ENCODE results near the gene KCNH5.

The KCNH5 gene

GRCh38 chr14:62689733-62690132, 355.5 kb downstream of the KCNH5 start:
- TF ChIP-seq EZH2 (IDR thresholded peaks at IDR 0.05; ENCODE audit: borderline replicate concordance, low read length): no peak
- TF ChIP-seq, protein P1, sequence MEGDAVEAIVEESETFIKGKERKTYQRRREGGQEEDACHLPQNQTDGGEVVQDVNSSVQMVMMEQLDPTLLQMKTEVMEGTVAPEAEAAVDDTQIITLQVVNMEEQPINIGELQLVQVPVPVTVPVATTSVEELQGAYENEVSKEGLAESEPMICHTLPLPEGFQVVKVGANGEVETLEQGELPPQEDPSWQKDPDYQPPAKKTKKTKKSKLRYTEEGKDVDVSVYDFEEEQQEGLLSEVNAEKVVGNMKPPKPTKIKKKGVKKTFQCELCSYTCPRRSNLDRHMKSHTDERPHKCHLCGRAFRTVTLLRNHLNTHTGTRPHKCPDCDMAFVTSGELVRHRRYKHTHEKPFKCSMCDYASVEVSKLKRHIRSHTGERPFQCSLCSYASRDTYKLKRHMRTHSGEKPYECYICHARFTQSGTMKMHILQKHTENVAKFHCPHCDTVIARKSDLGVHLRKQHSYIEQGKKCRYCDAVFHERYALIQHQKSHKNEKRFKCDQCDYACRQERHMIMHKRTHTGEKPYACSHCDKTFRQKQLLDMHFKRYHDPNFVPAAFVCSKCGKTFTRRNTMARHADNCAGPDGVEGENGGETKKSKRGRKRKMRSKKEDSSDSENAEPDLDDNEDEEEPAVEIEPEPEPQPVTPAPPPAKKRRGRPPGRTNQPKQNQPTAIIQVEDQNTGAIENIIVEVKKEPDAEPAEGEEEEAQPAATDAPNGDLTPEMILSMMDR (IDR thresholded peaks at IDR 0.05; ENCODE audit: low read length): no peak
- H3K4me2 ChIP-seq (ENCODE audit: low read length): no peak overlapping the region
- no peak overlapping the region for H3K9ac ChIP-seq (ENCODE audit: low read length)
- H3K9me3 ChIP-seq (ENCODE audit: low read length): no peaks in the 10 kb centered on the region
- H3K4me3 ChIP-seq (ENCODE audit: low read depth, low read length, poor library complexity, severe bottlenecking): no peak overlapping the region
- H3F3A ChIP-seq (ENCODE audit: insufficient read depth, low read length): no peaks in the 10 kb centered on the region
- H3K9me2 ChIP-seq (ENCODE audit: low read depth, low read length): no peaks in the 10 kb centered on the region
- no peaks in the 10 kb centered on the region for H3K27me3 ChIP-seq (ENCODE audit: insufficient read depth, low read length)
- no peaks in the 10 kb centered on the region for H3K79me2 ChIP-seq (ENCODE audit: insufficient read depth, low read length)
- H2AFZ ChIP-seq (ENCODE audit: low read length): no peak overlapping the region
- H4K20me1 ChIP-seq (ENCODE audit: insufficient read depth, low read length): no peaks in the 10 kb centered on the region
- H3K27ac ChIP-seq (ENCODE audit: low read depth, low read length, poor library complexity, severe bottlenecking): no peak overlapping the region
- no peaks in the 10 kb centered on the region for H3K4me1 ChIP-seq (ENCODE audit: insufficient read depth, low read length, severe bottlenecking)
- H3K36me3 ChIP-seq (ENCODE audit: insufficient read depth, low read length): no peaks in the 10 kb centered on the region

- Histone ChIP-seq H4K20me1 (ENCODE audit: insufficient read depth, low read length) (no peaks in the 10 kb centered on the region), H3K4me1 (ENCODE audit: insufficient read depth, low read length, severe bottlenecking) (no peaks in the 10 kb centered on the region), H3K27ac (ENCODE audit: low read depth, low read length, poor library complexity, severe bottlenecking) (no peak overlapping the region), H3K27me3 (ENCODE audit: insufficient read depth, low read length) (no peaks in the 10 kb centered on the region), H3K9me3 (ENCODE audit: low read length) (no peaks in the 10 kb centered on the region), H3F3A (ENCODE audit: insufficient read depth, low read length) (no peaks in the 10 kb centered on the region), H3K79me2 (ENCODE audit: insufficient read depth, low read length) (no peaks in the 10 kb centered on the region), H3K4me2 (ENCODE audit: low read length) (no peak overlapping the region), H3K9me2 (ENCODE audit: low read depth, low read length) (no peaks in the 10 kb centered on the region), H2AFZ (ENCODE audit: low read length) (no peak overlapping the region), H3K4me3 (ENCODE audit: low read depth, low read length, poor library complexity, severe bottlenecking) (no peak overlapping the region), H3K36me3 (ENCODE audit: insufficient read depth, low read length) (no peaks in the 10 kb centered on the region), H3K9ac (ENCODE audit: low read length) (no peak overlapping the region)
- TF ChIP-seq, protein P1 (IDR thresholded peaks at IDR 0.05; ENCODE audit: low read length): no peak
- no peak for TF ChIP-seq EZH2 (IDR thresholded peaks at IDR 0.05; ENCODE audit: borderline replicate concordance, low read length)
Observed at GRCh38 chr14:62687818-62688217, 357.4 kb downstream of the KCNH5 start.

- Histone ChIP-seq H3K4me3 (ENCODE audit: low read depth, low read length, poor library complexity, severe bottlenecking) (no peak overlapping the region), H3K27me3 (ENCODE audit: insufficient read depth, low read length) (no peaks in the 10 kb centered on the region), H3K79me2 (ENCODE audit: insufficient read depth, low read length) (no peaks in the 10 kb centered on the region), H3K9ac (ENCODE audit: low read length) (no peak overlapping the region), H3K36me3 (ENCODE audit: insufficient read depth, low read length) (no peaks in the 10 kb centered on the region), H3K4me1 (ENCODE audit: insufficient read depth, low read length, severe bottlenecking) (no peaks in the 10 kb centered on the region), H3K9me3 (ENCODE audit: low read length) (no peaks in the 10 kb centered on the region), H3K9me2 (ENCODE audit: low read depth, low read length) (no peaks in the 10 kb centered on the region), H2AFZ (ENCODE audit: low read length) (no peak overlapping the region), H4K20me1 (ENCODE audit: insufficient read depth, low read length) (no peaks in the 10 kb centered on the region), H3K27ac (ENCODE audit: low read depth, low read length, poor library complexity, severe bottlenecking) (no peak overlapping the region), H3F3A (ENCODE audit: insufficient read depth, low read length) (no peaks in the 10 kb centered on the region), H3K4me2 (ENCODE audit: low read length) (no peak overlapping the region)
- no peak for TF ChIP-seq EZH2 (IDR thresholded peaks at IDR 0.05; ENCODE audit: borderline replicate concordance, low read length)
Observed at GRCh38 chr14:62684376-62684775, 360.9 kb downstream of the KCNH5 start.

- Histone ChIP-seq H4K20me1 (ENCODE audit: insufficient read depth, low read length) (no peaks in the 10 kb centered on the region), H3K9me3 (ENCODE audit: low read length) (no peaks in the 10 kb centered on the region), H3K9ac (ENCODE audit: low read length) (no peak overlapping the region), H3K9me2 (ENCODE audit: low read depth, low read length) (no peaks in the 10 kb centered on the region), H3K27me3 (ENCODE audit: insufficient read depth, low read length) (no peaks in the 10 kb centered on the region), H3K4me2 (ENCODE audit: low read length) (no peak overlapping the region), H2AFZ (ENCODE audit: low read length) (no peak overlapping the region), H3K27ac (ENCODE audit: low read depth, low read length, poor library complexity, severe bottlenecking) (no peak overlapping the region), H3K79me2 (ENCODE audit: insufficient read depth, low read length) (no peaks in the 10 kb centered on the region), H3K4me1 (ENCODE audit: insufficient read depth, low read length, severe bottlenecking) (no peaks in the 10 kb centered on the region), H3K4me3 (ENCODE audit: low read depth, low read length, poor library complexity, severe bottlenecking) (no peak overlapping the region), H3F3A (ENCODE audit: insufficient read depth, low read length) (no peaks in the 10 kb centered on the region), H3K36me3 (ENCODE audit: insufficient read depth, low read length) (no peaks in the 10 kb centered on the region)
- TF ChIP-seq EZH2 (IDR thresholded peaks at IDR 0.05; ENCODE audit: borderline replicate concordance, low read length): no peak
- TF ChIP-seq, protein P1 (IDR thresholded peaks at IDR 0.05; ENCODE audit: low read length): no peak
Observed at GRCh38 chr14:62682208-62682607, 363.1 kb downstream of the KCNH5 start.
